ENCODE results near the gene CAND2. TPM values are rescaled to one million over a fixed set of nuclear protein-coding genes. Genes with fewer than 3 reads are reported as not detected.

The CAND2 gene
- total RNA-seq, 4 donors from 2014 or later: 10.8 to 26.8 (median 19.6) TPM

- TF ChIP-seq POLR2A (IDR thresholded peaks at IDR 0.05; ENCODE audit: low read depth): no peak
- TF ChIP-seq CTCF (IDR thresholded peaks at IDR 0.05): no peak
- TF ChIP-seq EP300 (IDR thresholded peaks at IDR 0.05): no peak
- no peak for TF ChIP-seq POLR2AphosphoS5 (IDR thresholded peaks at IDR 0.05)
- peak overlapping the region in 2 of 4 donors; percentile 20 to 44 for H3K27ac ChIP-seq (replicated peaks in 1 of 4)
- intact Hi-C loops (cut with DNase I): no loop called here
- no peaks in the 10 kb centered on the region for H3K27me3 ChIP-seq
- 47% methylated on average over 4 of the region's 7 CpGs for WGBS
- H3K4me3 ChIP-seq: no peak overlapping the region
- H3K9me3 ChIP-seq: no peaks in the 10 kb centered on the region
- no peak for DNase-seq (ENCODE audit: extremely low spot score)
- peaks cover 15 to 32% (median 22%) of the 10 kb centered on the region in 4 donors for H3K4me1 ChIP-seq
- peaks cover 0 to 52% (median 50%) of the 10 kb centered on the region in 4 donors for H3K36me3 ChIP-seq
Observed at GRCh38 chr3:12807601-12808359, 11.3 kb downstream of the CAND2 start.

- Histone ChIP-seq H3K36me3 (peaks cover 0 to 55% (median 52%) of the 10 kb centered on the region in 4 donors), H3K27me3 (no peaks in the 10 kb centered on the region), H3K9me3 (no peaks in the 10 kb centered on the region), H3K4me3 (no peak overlapping the region), H3K27ac (replicated peaks in 1 of 4) (peak overlapping the region in 3 of 4 donors; percentile 10 to 77 (median 22)), H3K4me1 (peaks cover 15 to 32% (median 22%) of the 10 kb centered on the region in 4 donors)
- intact Hi-C loops (cut with DNase I): no loop called here
- DNase-seq (ENCODE audit: extremely low spot score): no peak
- TF ChIP-seq POLR2AphosphoS5 (IDR thresholded peaks at IDR 0.05) (no peak), CTCF (IDR thresholded peaks at IDR 0.05) (no peak), POLR2A (IDR thresholded peaks at IDR 0.05; ENCODE audit: low read depth) (no peak), EP300 (IDR thresholded peaks at IDR 0.05) (no peak)
- WGBS: 93% methylated on average over 2 of the region's 2 CpGs
Observed at GRCh38 chr3:12808587-12808986, 12.1 kb downstream of the CAND2 start.

GRCh38 chr3:12809001-12809400, 12.5 kb downstream of the CAND2 start:
- H3K4me1 ChIP-seq: peaks cover 15 to 32% (median 22%) of the 10 kb centered on the region in 4 donors
- TF ChIP-seq CTCF (IDR thresholded peaks at IDR 0.05) (no peak), POLR2A (IDR thresholded peaks at IDR 0.05; ENCODE audit: low read depth) (no peak), EP300 (IDR thresholded peaks at IDR 0.05) (no peak), POLR2AphosphoS5 (IDR thresholded peaks at IDR 0.05) (no peak)
- no peak for DNase-seq (ENCODE audit: extremely low spot score)
- H3K27ac ChIP-seq (replicated peaks in 1 of 4): peak overlapping the region in 3 of 4 donors; percentile 76 to 85 (median 77)
- no peaks in the 10 kb centered on the region for H3K9me3 ChIP-seq
- no peaks in the 10 kb centered on the region for H3K27me3 ChIP-seq
- intact Hi-C loops (cut with DNase I): no loop called here
- WGBS: 98% methylated on average over 3 of the region's 3 CpGs
- no peak overlapping the region for H3K4me3 ChIP-seq
- H3K36me3 ChIP-seq: peaks cover 0 to 55% (median 52%) of the 10 kb centered on the region in 4 donors

- Histone ChIP-seq H3K36me3 (peaks cover 0 to 55% (median 53%) of the 10 kb centered on the region in 4 donors), H3K27ac (replicated peaks in 1 of 4) (peak overlapping the region; percentile 76 to 89 (median 81))
- intact Hi-C loops (cut with DNase I): no loop called here
Observed at GRCh38 chr3:12809435-12809834, 13.0 kb downstream of the CAND2 start.

More at GRCh38 chr3:12809435-12809834, 13.0 kb downstream of the CAND2 start:
- peak overlapping the region; percentile 60 to 81 (median 64) for H3K4me3 ChIP-seq
- H3K27me3 ChIP-seq: no peaks in the 10 kb centered on the region
- TF ChIP-seq EP300 (IDR thresholded peaks at IDR 0.05) (no peak), POLR2AphosphoS5 (IDR thresholded peaks at IDR 0.05) (no peak), CTCF (IDR thresholded peaks at IDR 0.05) (no peak), POLR2A (IDR thresholded peaks at IDR 0.05; ENCODE audit: low read depth) (no peak)
- WGBS: 86% methylated on average over 5 of the region's 5 CpGs
- H3K4me1 ChIP-seq: peaks cover 15 to 32% (median 22%) of the 10 kb centered on the region in 4 donors
- no peaks in the 10 kb centered on the region for H3K9me3 ChIP-seq
- no peak for DNase-seq (ENCODE audit: extremely low spot score)
